Myocyte (in vitro differentiated cells): ENCODE results near the gene APOA4. TPM values are rescaled to one million over a fixed set of nuclear protein-coding genes. Genes with fewer than 3 reads are reported as not detected.
A peak's percentile ranks its signal among the peaks of the same experiment; 100 is the strongest.

ENCODE experiments used
- DNase-seq: peaks from one replicate; pipeline ENCODE4 v3.0.0-alpha.2; 2012; ENCODE audit warnings: low read depth
- polyA plus RNA-seq: library from polyadenylated mRNA; unstranded; fragments of >200 nt; gene quantifications from one replicate; pipeline ENCODE4 v1.2.1, GENCODE V29; 2012; ENCODE audit warnings: missing spikeins
- total RNA-seq: library from RNA; depleted of rRNA; stranded (reverse); fragments of >200 nt; gene quantifications from 2 replicates; pipeline ENCODE4 v1.2.3, GENCODE V29; 2014

Gene APOA4
- total RNA-seq: not detected in 2 replicates
- not detected for polyA plus RNA-seq

GRCh38 chr11:116823031-116823843 lies at the start of gene APOA4:
APOA4 (minus strand) TSS chr11:116823304; CDS start chr11:116823191, 113 bp downstream.
- no peak for DNase-seq

GRCh38 chr11:116871248-116871647 lies 48.1 kb upstream of the APOA4 start:
- peak; percentile 90 for DNase-seq

GRCh38 chr11:116870054-116870453 lies 47.0 kb upstream of the APOA4 start:
- no peak for DNase-seq

GRCh38 chr11:116869610-116870009 lies 46.5 kb upstream of the APOA4 start:
- DNase-seq: no peak

GRCh38 chr11:116868066-116868465 lies 45.0 kb upstream of the APOA4 start:
- no peak for DNase-seq

GRCh38 chr11:116867619-116868018 lies 44.5 kb upstream of the APOA4 start:
- no peak for DNase-seq

- DNase-seq: no peak
Measured at GRCh38 chr11:116866804-116867455, 43.8 kb upstream of the APOA4 start.

- no peak for DNase-seq
Measured at GRCh38 chr11:116865696-116866095, 42.6 kb upstream of the APOA4 start.

- no peak for DNase-seq
Measured at GRCh38 chr11:116864531-116864930, 41.4 kb upstream of the APOA4 start.

GRCh38 chr11:116862951-116863350 lies 39.8 kb upstream of the APOA4 start:
- no peak for DNase-seq

- no peak for DNase-seq
Measured at GRCh38 chr11:116862185-116862584, 39.1 kb upstream of the APOA4 start.

GRCh38 chr11:116861539-116861938 lies 38.4 kb upstream of the APOA4 start:
- DNase-seq: peak; percentile 22

- no peak for DNase-seq
Measured at GRCh38 chr11:116860303-116860702, 37.2 kb upstream of the APOA4 start.

GRCh38 chr11:116859175-116859574 lies 36.1 kb upstream of the APOA4 start:
- no peak for DNase-seq

- no peak for DNase-seq
Measured at GRCh38 chr11:116857936-116858335, 34.8 kb upstream of the APOA4 start.

GRCh38 chr11:116857316-116857715 lies 34.2 kb upstream of the APOA4 start:
- no peak for DNase-seq

GRCh38 chr11:116856423-116856822 lies 33.3 kb upstream of the APOA4 start:
- DNase-seq: no peak

- no peak for DNase-seq
Measured at GRCh38 chr11:116855413-116855812, 32.3 kb upstream of the APOA4 start.

- DNase-seq: peak; percentile 64
Measured at GRCh38 chr11:116853461-116854073, 30.5 kb upstream of the APOA4 start.

GRCh38 chr11:116852261-116853031 lies 29.3 kb upstream of the APOA4 start:
- DNase-seq: peak; percentile 26

GRCh38 chr11:116851626-116852025 lies 28.5 kb upstream of the APOA4 start:
- DNase-seq: no peak
